OCI-LY7 (cell line): ENCODE data around the gene ZMYND8. TPM values are rescaled to one million over a fixed set of nuclear protein-coding genes. Genes with fewer than 3 reads are reported as not detected.
"Not testable (repeated sequence)": the region's sequence is repeated elsewhere in the genome, so short reads cannot be mapped to it uniquely, and the experiment has no call there.

Experiments
- BruUV-seq: library from RNA; stranded (reverse); fragments of 400-500 nt; replicated peaks from 2 replicates; lab custom pipeline; 2021; lab: Mats Ljungman, UMichigan
- CTCF ChIA-PET: fragments of 300-600 bp; sonication (Branson Sonifier 250); formaldehyde crosslinking; loops from one replicate; lab custom pipeline; 2022; ENCODE audit warnings: antibody characterized with exemption; ENCODE audit not compliant: unreplicated experiment; lab: Charles Lee
- POLR2A ChIA-PET: fragments of 300-600 bp; sonication (Branson Sonifier 250); formaldehyde crosslinking; loops from one replicate; lab custom pipeline; 2022; ENCODE audit warnings: antibody characterized with exemption; lab: Charles Lee
- DNase-seq: peaks from one replicate; pipeline ENCODE4 v3.0.0-alpha.2; 2015; ENCODE audit warnings: low spot score
- H2AFZ ChIP-seq: fragments of 200-600 bp; sonication (generic), shearing (Covaris generic); 2 replicates; pipeline ENCODE4 v1.6.1; 2014; ENCODE audit warnings: mild to moderate bottlenecking, antibody characterized with exemption, low read length, moderate library complexity
- H3K27ac ChIP-seq: fragments of 200-600 bp; sonication (generic); 2 replicates; pipeline ENCODE4 v1.5.1; 2014; ENCODE audit warnings: mixed run types, low read depth, mild to moderate bottlenecking, moderate library complexity, low read length, inconsistent platforms; ENCODE audit not compliant: poor library complexity, severe bottlenecking
- H3K36me3 ChIP-seq: fragments of 200-600 bp; sonication (generic); 2 replicates; pipeline ENCODE4 v1.6.1; 2014; ENCODE audit warnings: mild to moderate bottlenecking, antibody characterized with exemption, low read length, moderate library complexity, mixed read lengths; ENCODE audit not compliant: insufficient read depth
- H3K4me1 ChIP-seq: fragments of 200-600 bp; sonication (generic); 2 replicates; pipeline ENCODE4 v1.5.1; 2014; ENCODE audit warnings: mild to moderate bottlenecking, low read length; ENCODE audit not compliant: insufficient read depth, poor library complexity, severe bottlenecking
- H3K4me2 ChIP-seq: fragments of 200-600 bp; sonication (generic); 2 replicates; pipeline ENCODE4 v1.6.1; 2014; ENCODE audit warnings: mild to moderate bottlenecking, low read length
- H3K4me3 ChIP-seq: fragments of 200-600 bp; sonication (generic); 2 replicates; pipeline ENCODE4 v1.5.1; 2014; ENCODE audit warnings: mild to moderate bottlenecking, low read depth, low read length; ENCODE audit not compliant: poor library complexity, severe bottlenecking
- H3K79me2 ChIP-seq: fragments of 200-600 bp; sonication (generic); 2 replicates; pipeline ENCODE4 v1.6.1; 2016; ENCODE audit warnings: low read depth, mild to moderate bottlenecking, low read length, moderate library complexity, mixed read lengths; ENCODE audit not compliant: insufficient read depth
- H3K9me2 ChIP-seq: fragments of 200-600 bp; sonication (generic); 2 replicates; pipeline ENCODE4 v1.6.1; 2016; ENCODE audit warnings: mild to moderate bottlenecking, low read length, mixed read lengths; ENCODE audit not compliant: insufficient read depth
- H3K9me3 ChIP-seq: fragments of 200-600 bp; sonication (generic); 2 replicates; pipeline ENCODE4 v1.6.1; 2014; ENCODE audit warnings: mild to moderate bottlenecking, mixed run types, low read length, mixed read lengths
- H4K20me1 ChIP-seq: fragments of 200-600 bp; sonication (generic); 2 replicates; pipeline ENCODE4 v1.6.1; 2014; ENCODE audit warnings: mild to moderate bottlenecking, antibody characterized with exemption, low read length, moderate library complexity, mixed read lengths; ENCODE audit not compliant: insufficient read depth
- EZH2phosphoT487 ChIP-seq: fragments of 200-600 bp; sonication (generic); IDR thresholded peaks from 2 replicates; pipeline ENCODE4 v1.6.1; 2018; ENCODE audit warnings: low read depth, borderline replicate concordance, mild to moderate bottlenecking, mixed run types, antibody characterized with exemption, low read length, moderate library complexity, mixed read lengths
- intact Hi-C: fragments of 100-400 bp; cut with micrococcal nuclease; formaldehyde crosslinking; loops from one replicate; pipeline ENCODE4 v1.10.0; 2022; ENCODE audit not compliant: unreplicated experiment
- total RNA-seq, 2 experiments: library from RNA; depleted of rRNA in 1 of 2; stranded (reverse); fragments of >200 nt in 1 of 2; shearing (Covaris generic) in 1 of 2; gene quantifications; 2 replicates each; pipeline ENCODE4 v1.2.3, GENCODE V29; 2014 to 2022
- TF ChIP-seq, protein P1 (sequence below): fragments of 200-600 bp; sonication (generic); conservative IDR thresholded peaks from 2 replicates; pipeline ENCODE4 v1.5.1; 2014; ENCODE audit warnings: mild to moderate bottlenecking, antibody characterized with exemption, low read length, moderate library complexity, mixed read lengths

Gene ZMYND8
- total RNA-seq, 2 experiments from 2014 or later, result 30.4 to 69.1 TPM

DNA sequence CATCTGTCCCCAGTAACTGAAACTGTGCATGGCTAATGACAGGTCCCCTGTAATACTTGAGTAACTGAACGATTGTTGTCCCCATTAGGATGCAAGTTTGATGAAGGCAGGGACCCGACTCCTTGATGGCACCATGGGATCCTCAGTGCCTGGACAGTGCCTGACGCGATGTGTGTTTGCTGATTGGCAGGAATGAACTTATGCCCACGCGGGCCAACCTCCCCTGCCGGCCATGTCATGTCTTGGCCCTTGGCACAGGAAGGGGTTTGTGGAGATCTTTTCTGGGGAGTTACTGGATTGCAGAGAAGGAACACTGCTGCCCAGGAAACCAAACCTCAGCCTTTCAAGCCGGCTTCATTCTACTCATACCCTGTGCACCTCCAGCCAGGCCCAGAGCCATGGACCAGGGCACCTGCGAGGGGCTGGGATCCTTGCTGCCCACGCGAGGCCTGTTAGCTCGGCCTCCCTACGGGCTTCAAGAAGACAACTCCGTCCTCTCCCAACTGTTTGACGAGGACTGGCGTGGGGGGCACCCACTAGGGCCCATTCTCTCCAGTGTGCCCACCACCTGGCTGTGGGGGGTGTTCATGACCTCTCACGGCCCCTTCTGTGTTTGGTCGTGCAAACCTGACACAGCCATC, 147.8 kb downstream of the ZMYND8 start:
- Histone ChIP-seq H3K9me2 (no peaks in the 10 kb centered on the region), H3K36me3 (peaks cover 62% of the 10 kb centered on the region), H3K79me2 (no peaks in the 10 kb centered on the region), H3K9me3 (no peaks in the 10 kb centered on the region), H3K4me1 (no peaks in the 10 kb centered on the region), H2AFZ (no peak overlapping the region), H3K4me3 (no peak overlapping the region), H3K4me2 (no peak overlapping the region), H3K27ac (no peak overlapping the region), H4K20me1 (no peaks in the 10 kb centered on the region)
- no TSS peak for BruUV-seq
- TF ChIP-seq, protein P1, sequence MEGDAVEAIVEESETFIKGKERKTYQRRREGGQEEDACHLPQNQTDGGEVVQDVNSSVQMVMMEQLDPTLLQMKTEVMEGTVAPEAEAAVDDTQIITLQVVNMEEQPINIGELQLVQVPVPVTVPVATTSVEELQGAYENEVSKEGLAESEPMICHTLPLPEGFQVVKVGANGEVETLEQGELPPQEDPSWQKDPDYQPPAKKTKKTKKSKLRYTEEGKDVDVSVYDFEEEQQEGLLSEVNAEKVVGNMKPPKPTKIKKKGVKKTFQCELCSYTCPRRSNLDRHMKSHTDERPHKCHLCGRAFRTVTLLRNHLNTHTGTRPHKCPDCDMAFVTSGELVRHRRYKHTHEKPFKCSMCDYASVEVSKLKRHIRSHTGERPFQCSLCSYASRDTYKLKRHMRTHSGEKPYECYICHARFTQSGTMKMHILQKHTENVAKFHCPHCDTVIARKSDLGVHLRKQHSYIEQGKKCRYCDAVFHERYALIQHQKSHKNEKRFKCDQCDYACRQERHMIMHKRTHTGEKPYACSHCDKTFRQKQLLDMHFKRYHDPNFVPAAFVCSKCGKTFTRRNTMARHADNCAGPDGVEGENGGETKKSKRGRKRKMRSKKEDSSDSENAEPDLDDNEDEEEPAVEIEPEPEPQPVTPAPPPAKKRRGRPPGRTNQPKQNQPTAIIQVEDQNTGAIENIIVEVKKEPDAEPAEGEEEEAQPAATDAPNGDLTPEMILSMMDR, result no peak
- TF ChIP-seq EZH2phosphoT487, result no peak
- DNase-seq, result no peak
- CTCF ChIA-PET, result no interaction called here
- POLR2A ChIA-PET, result no interaction called here
- intact Hi-C loops, result no loop called here

DNA sequence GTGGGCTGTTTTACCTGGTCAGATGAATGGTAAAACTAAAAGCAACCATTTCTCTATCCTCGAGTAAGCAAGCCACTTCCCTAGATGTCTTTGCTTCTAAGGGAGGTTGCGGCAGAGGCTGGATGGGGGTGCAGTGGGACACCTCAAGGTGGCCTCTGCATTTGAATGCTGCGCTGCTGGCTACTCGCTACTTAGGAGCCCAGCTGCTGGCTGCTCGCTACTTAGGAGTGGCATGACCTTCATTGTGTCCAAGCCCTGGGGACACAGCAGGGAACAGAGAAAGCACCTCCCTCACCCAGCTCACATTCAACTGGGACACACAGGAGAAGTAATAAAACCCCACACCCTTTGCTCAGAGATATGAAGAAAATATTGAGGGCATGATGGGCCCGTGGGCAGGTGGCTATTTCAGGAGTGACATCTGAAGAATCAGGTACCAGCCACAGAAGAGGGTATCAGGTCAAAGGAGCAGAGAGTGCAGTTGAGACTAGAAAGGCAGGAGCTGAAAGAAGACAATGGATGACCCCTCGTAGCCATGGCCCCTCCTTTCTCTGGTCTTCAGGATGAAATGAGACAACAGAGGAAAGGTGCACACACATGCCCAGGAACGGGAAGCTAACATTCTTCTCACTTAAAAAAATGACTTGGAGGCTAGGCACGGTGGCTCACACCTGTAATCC, 149.4 kb downstream of the ZMYND8 start:
- H3K9me3 ChIP-seq, result no peaks in the 10 kb centered on the region
- TF ChIP-seq, protein P1, result no peak
- no peak for TF ChIP-seq EZH2phosphoT487
- no peaks in the 10 kb centered on the region for H4K20me1 ChIP-seq
- no TSS peak for BruUV-seq
- H3K79me2 ChIP-seq, result no peaks in the 10 kb centered on the region
- ChIA-PET CTCF (no interaction called here), POLR2A (no interaction called here)
- H3K4me2 ChIP-seq, result no peak overlapping the region
- H2AFZ ChIP-seq, result no peak overlapping the region
- DNase-seq, result no peak
- peaks cover 46% of the 10 kb centered on the region for H3K36me3 ChIP-seq
- H3K27ac ChIP-seq, result no peak overlapping the region
- intact Hi-C loops, result no loop called here
- no peaks in the 10 kb centered on the region for H3K9me2 ChIP-seq
- no peak overlapping the region for H3K4me3 ChIP-seq
- no peaks in the 10 kb centered on the region for H3K4me1 ChIP-seq

DNA sequence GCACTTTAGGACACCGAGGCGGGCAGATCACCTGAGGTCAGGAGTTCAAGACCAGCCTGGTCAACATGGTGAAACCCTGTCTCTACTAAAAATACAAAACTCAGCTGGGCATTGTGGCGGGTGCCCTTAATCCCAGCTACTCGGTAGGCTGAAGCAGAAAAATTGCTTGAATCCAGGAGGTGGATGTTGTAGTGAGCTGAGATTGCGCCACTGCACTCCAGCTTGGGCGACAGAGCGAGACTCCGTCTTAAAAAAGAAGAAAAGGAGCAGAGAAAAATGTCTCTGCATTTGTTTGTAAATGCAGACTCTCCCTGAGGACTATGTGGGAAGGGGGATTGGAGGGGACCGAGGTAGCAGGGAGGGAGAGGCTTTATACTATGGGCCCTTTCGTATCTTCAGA, 149.9 kb downstream of the ZMYND8 start:
- H4K20me1 ChIP-seq, DNase-seq, H3K4me1 ChIP-seq, BruUV-seq, H3K4me2 ChIP-seq, H3K9me3 ChIP-seq, CTCF ChIA-PET, H3K9me2 ChIP-seq, H3K4me3 ChIP-seq, H3K79me2 ChIP-seq, H3K27ac ChIP-seq, intact Hi-C loops, H2AFZ ChIP-seq: not testable (repeated sequence)
- POLR2A ChIA-PET, result interaction anchor here (0.9 kb wide), 1 partner anchor 267 kb away, joined by 3 read pairs; no protein-coding TSS in a partner anchor
- H3K36me3 ChIP-seq, result peaks cover 41% of the 10 kb centered on the region
